A549 (cell line): ENCODE measurements around the gene GMEB2. TPM values are rescaled to one million over a fixed set of nuclear protein-coding genes. Genes with fewer than 3 reads are reported as not detected.

Source experiments
- ATAC-seq, 2 experiments: fragments of 200-7000 bp in 1 of 2; fragments of >200 bp in 1 of 2; cut with Nextera tagmentation in 1 of 2; cut with Tn5 transposase in 1 of 2; 3 replicates each; pipeline versions ENCODE4 v1.8.0 to v1.9.1; 2018 to 2020; ENCODE audit warnings: mild to moderate bottlenecking in 1 of 2, moderate library complexity in 1 of 2
- CTCF ChIA-PET: fragments of 300-600 bp; sonication (Branson Sonifier 250); formaldehyde crosslinking; extraction: SDS; loops from one replicate; lab custom pipeline; 2021; ENCODE audit warnings: antibody characterized with exemption, inconsistent platforms; lab: Yijun Ruan, JAX
- POLR2A ChIA-PET: fragments of 350-600 bp; formaldehyde crosslinking; extraction: SDS; loops from one replicate; lab custom pipeline; 2021; ENCODE audit warnings: antibody characterized with exemption, inconsistent platforms; lab: Yijun Ruan, JAX
- DNase-seq, 2 experiments: peaks; one replicate each; pipeline versions ENCODE4 v3.0.0 to v3.0.0-alpha.2; 2011 to 2016; ENCODE audit warnings: low read depth in 1 of 2, low spot score in 1 of 2
- FAIRE-seq: peaks from 2 replicates; lab custom pipeline; 2011; peaks lifted over from hg19 to GRCh38; lab: Jason Lieb, UNC
- H3K27ac ChIP-seq, 2 experiments: fragments of >200 bp; sonication (Bioruptor Twin); formaldehyde crosslinking; 3 replicates each; pipeline ENCODE4 v1.5.1; 2016 to 2017
- H3K4me1 ChIP-seq: fragments of >200 bp; sonication (Bioruptor Twin); formaldehyde crosslinking; 3 replicates; pipeline ENCODE4 v1.6.1; 2016
- H3K4me2 ChIP-seq: fragments of >200 bp; sonication (Bioruptor Twin); formaldehyde crosslinking; 3 replicates; pipeline ENCODE4 v1.6.1; 2016
- H3K4me3 ChIP-seq: fragments of >200 bp; sonication (Bioruptor Twin); formaldehyde crosslinking; 3 replicates; pipeline ENCODE4 v1.5.1; 2016
- H3K9me3 ChIP-seq: fragments of >200 bp; sonication (Bioruptor Twin); formaldehyde crosslinking; 3 replicates; pipeline ENCODE4 v1.6.1; 2016
- CBX2 ChIP-seq: fragments of 200-600 bp; sonication (generic); IDR thresholded peaks from 2 replicates; pipeline ENCODE4 v1.6.1; 2016; ENCODE audit warnings: low read depth, mild to moderate bottlenecking, borderline replicate concordance
- FOXS1 ChIP-seq: fragments of 250-450 bp; sonication (Bioruptor Pico); IDR thresholded peaks from 2 replicates; pipeline ENCODE4 v1.5.0; 2020; ENCODE audit warnings: mild to moderate bottlenecking, moderate library complexity
- JUN ChIP-seq, 2 experiments: fragments of >200 bp; sonication (Bioruptor Twin); formaldehyde crosslinking; IDR thresholded peaks; 2 replicates in 1 of 2; 3 replicates in 1 of 2; pipeline ENCODE4 v1.6.1; 2016 to 2017
- KDM1A ChIP-seq: fragments of 200-600 bp; sonication (generic); IDR thresholded peaks from 2 replicates; pipeline ENCODE4 v1.6.1; 2016; ENCODE audit warnings: low read depth, mild to moderate bottlenecking
- NPAS2 ChIP-seq: fragments of 250-450 bp; sonication (Bioruptor Pico); IDR thresholded peaks from 2 replicates; pipeline ENCODE4 v1.8.0; 2022; ENCODE audit warnings: mild to moderate bottlenecking, moderate library complexity, borderline replicate concordance
- ZSCAN20 ChIP-seq: fragments of 250-450 bp; sonication (Bioruptor Pico); IDR thresholded peaks from 2 replicates; pipeline ENCODE4 v1.8.0; 2022; ENCODE audit warnings: mild to moderate bottlenecking, moderate library complexity
- WGBS: methylation state at CpG from one replicate; pipeline ENCODE4 v1.1.6; 2017; ENCODE audit errors: missing lambda C conversion rate; 5-methylcytosine and 5-hydroxymethylcytosine counted together
- polyA plus RNA-seq, 4 experiments: library from polyadenylated mRNA; depleted of rRNA in 3 of 4; stranded (reverse); fragments of >200 nt; fragmentation: RNase III in 1 of 4; extraction: RNeasy Plus Mini Kit Qiagen cat#74134 plus additional on column Dnase treatment in 1 of 4; gene quantifications; 2 replicates in 3 of 4; 3 replicates in 1 of 4; pipeline ENCODE4 v1.2.3, GENCODE V29; 2011 to 2017
- TF ChIP-seq, protein P1 (sequence below): fragments of >200 bp; sonication (Bioruptor Twin); formaldehyde crosslinking; IDR thresholded peaks from 3 replicates; pipeline ENCODE4 v1.5.1; 2016
- TF ChIP-seq, protein P2 (sequence below): fragments of 150-350 bp; IDR thresholded peaks from 2 replicates; pipeline ENCODE4 v1.6.1; 2014; ENCODE audit warnings: low read depth, mild to moderate bottlenecking, low read length
- TF ChIP-seq, protein P3 (sequence below): fragments of 250-450 bp; sonication (Bioruptor Pico); IDR thresholded peaks from 2 replicates; pipeline ENCODE4 v1.5.0; 2021; ENCODE audit warnings: mild to moderate bottlenecking, moderate library complexity, borderline replicate concordance
- TF ChIP-seq, protein P4 (sequence below): fragments of >200 bp; sonication (Bioruptor Twin); formaldehyde crosslinking; IDR thresholded peaks from 2 replicates; pipeline ENCODE4 v1.6.1; 2016

GMEB2 gene
- polyA plus RNA-seq, 2 of the 4 experiments (the other 2 are of a cell fraction), result 6.5 to 6.8 TPM

DNA sequence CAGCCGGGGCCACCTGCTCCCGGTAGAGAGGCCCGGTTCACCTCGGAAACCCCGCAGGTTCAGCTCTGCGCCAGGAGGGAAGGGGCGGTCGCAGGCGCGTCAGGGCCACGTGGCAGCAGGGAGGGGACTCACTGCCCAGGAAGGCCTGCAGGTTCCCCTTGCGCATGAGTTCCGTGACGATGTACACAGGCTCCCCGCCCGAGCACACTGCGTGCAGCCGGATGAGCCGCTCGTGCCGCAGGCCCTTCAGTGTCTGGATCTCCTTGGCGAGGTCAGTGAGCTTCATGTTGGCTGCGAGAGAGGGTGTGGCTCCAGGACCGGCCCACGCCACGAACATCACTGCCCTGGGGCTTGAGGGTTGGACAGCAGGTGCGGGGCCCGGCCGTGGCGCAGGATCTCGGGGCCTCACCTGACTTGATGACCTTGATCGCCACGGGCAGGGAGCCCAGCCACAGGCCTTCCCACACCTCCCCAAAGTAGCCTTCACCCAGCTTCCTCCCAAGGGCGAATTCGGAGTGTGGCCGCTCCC lies 84.8 kb downstream of the GMEB2 start:
- TF ChIP-seq, protein P1, sequence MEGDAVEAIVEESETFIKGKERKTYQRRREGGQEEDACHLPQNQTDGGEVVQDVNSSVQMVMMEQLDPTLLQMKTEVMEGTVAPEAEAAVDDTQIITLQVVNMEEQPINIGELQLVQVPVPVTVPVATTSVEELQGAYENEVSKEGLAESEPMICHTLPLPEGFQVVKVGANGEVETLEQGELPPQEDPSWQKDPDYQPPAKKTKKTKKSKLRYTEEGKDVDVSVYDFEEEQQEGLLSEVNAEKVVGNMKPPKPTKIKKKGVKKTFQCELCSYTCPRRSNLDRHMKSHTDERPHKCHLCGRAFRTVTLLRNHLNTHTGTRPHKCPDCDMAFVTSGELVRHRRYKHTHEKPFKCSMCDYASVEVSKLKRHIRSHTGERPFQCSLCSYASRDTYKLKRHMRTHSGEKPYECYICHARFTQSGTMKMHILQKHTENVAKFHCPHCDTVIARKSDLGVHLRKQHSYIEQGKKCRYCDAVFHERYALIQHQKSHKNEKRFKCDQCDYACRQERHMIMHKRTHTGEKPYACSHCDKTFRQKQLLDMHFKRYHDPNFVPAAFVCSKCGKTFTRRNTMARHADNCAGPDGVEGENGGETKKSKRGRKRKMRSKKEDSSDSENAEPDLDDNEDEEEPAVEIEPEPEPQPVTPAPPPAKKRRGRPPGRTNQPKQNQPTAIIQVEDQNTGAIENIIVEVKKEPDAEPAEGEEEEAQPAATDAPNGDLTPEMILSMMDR, result no peak
- TF ChIP-seq ZSCAN20 (CRISPR knock-in tag) (no peak), CBX2 (no peak), NPAS2 (CRISPR knock-in tag) (no peak)
- TF ChIP-seq, protein P2, sequence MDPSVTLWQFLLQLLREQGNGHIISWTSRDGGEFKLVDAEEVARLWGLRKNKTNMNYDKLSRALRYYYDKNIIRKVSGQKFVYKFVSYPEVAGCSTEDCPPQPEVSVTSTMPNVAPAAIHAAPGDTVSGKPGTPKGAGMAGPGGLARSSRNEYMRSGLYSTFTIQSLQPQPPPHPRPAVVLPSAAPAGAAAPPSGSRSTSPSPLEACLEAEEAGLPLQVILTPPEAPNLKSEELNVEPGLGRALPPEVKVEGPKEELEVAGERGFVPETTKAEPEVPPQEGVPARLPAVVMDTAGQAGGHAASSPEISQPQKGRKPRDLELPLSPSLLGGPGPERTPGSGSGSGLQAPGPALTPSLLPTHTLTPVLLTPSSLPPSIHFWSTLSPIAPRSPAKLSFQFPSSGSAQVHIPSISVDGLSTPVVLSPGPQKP, result no peak
- TF ChIP-seq, protein P3, sequence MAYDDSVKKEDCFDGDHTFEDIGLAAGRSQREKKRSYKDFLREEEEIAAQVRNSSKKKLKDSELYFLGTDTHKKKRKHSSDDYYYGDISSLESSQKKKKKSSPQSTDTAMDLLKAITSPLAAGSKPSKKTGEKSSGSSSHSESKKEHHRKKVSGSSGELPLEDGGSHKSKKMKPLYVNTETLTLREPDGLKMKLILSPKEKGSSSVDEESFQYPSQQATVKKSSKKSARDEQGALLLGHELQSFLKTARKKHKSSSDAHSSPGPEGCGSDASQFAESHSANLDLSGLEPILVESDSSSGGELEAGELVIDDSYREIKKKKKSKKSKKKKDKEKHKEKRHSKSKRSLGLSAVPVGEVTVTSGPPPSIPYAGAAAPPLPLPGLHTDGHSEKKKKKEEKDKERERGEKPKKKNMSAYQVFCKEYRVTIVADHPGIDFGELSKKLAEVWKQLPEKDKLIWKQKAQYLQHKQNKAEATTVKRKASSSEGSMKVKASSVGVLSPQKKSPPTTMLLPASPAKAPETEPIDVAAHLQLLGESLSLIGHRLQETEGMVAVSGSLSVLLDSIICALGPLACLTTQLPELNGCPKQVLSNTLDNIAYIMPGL (CRISPR knock-in tag), result no peak
- TF ChIP-seq, all 56 proteins: peak for 0
- POLR2A ChIA-PET, result interaction anchor here (1.0 kb wide), 1 partner anchor 439 kb away, joined by 4 read pairs; the partner anchor contains the start of gene PRPF6
- H3K9me3 ChIP-seq, result no peaks in the 10 kb centered on the region
- no peak overlapping the region for H3K4me3 ChIP-seq
- no peak overlapping the region for H3K27ac ChIP-seq
- ATAC-seq (no peak), DNase-seq (no peak), FAIRE-seq (no peak)
- CTCF ChIA-PET, result interaction anchor here (0.6 to 2.0 kb wide), 3 partner anchors 46 to 579 kb away, joined by 3 to 7 read pairs (median 4); no protein-coding TSS in a partner anchor
- WGBS, result 88% methylated on average over 22 of the region's 36 CpGs
- H3K4me1 ChIP-seq, result peaks cover 19% of the 10 kb centered on the region
- H3K4me2 ChIP-seq, result no peak overlapping the region

DNA sequence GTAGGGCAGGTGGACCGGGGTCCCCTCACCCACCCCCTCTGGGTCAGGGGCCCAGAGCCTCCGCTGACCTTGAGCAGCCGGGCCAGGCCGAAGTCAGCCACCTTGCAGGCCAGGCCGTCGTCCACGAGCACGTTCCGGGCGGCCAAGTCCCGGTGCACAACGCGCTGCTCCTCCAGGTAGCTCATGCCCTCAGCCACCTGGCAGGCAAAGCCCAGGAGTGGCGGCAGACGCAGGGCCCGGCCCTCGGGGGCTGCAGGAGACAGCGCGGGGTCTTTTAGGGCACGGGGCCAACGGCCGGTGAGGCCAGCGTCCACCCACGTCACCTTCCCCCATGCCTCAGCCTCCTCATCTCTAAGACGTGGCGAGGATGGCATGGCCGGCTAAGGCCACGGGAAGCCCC lies 85.5 kb downstream of the GMEB2 start:
- Histone ChIP-seq H3K27ac (no peak overlapping the region), H3K4me1 (peaks cover 26% of the 10 kb centered on the region), H3K9me3 (no peaks in the 10 kb centered on the region)
- ChIA-PET POLR2A (no interaction called here), CTCF (interaction anchor here (1.1 to 4.8 kb wide), 3 partner anchors 12 to 432 kb away, joined by 4 to 93 read pairs (median 7); partner anchors contain the start of gene FNDC11)
- DNase-seq (no peak), FAIRE-seq (no peak)
- WGBS, result 95% methylated on average over 7 of the region's 28 CpGs
- TF ChIP-seq FOXS1 (CRISPR knock-in tag), result no peak
- TF ChIP-seq, protein P2, result no peak
- TF ChIP-seq KDM1A, result no peak
- no peak for TF ChIP-seq JUN (IDR thresholded peaks at IDR 0.05)
- TF ChIP-seq, protein P4, sequence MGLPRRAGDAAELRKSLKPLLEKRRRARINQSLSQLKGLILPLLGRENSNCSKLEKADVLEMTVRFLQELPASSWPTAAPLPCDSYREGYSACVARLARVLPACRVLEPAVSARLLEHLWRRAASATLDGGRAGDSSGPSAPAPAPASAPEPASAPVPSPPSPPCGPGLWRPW, result no peak
- no peak for TF ChIP-seq NPAS2 (CRISPR knock-in tag)
- TF ChIP-seq, protein P3 (CRISPR knock-in tag), result no peak
- TF ChIP-seq, all 56 proteins: peak for 0
- ATAC-seq, result no peak
- Histone ChIP-seq H3K4me3 (no peak overlapping the region), H3K4me2 (no peak overlapping the region)
